Fibroblast of skin of scalp (primary cell): ENCODE data around the gene KCNC1.

ENCODE experiments used
- DNase-seq: peaks from one replicate; pipeline ENCODE4 v3.0.0-alpha.2; 2013

KCNC1 gene

DNA sequence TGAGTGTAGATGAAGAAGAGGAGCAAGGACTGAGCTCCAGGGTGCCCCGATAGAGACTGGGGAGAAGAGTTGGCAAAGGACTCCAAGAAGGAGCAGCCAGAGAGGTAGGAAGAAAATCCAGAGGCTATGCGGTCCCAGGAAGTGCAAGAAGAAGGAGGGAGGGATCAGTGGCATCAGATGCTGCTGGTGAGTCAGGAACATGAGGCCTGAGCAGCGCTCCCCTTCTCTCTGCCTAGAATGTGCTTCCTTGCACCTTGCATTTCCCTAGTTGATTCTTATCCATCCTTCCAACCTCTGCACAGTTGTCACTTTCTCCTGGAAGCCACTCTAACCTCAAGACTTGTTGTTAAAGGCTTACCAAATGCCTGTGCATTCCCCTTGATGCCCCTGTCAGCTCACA is 21.3 kb downstream of the KCNC1 start:
- no peak for DNase-seq

DNA sequence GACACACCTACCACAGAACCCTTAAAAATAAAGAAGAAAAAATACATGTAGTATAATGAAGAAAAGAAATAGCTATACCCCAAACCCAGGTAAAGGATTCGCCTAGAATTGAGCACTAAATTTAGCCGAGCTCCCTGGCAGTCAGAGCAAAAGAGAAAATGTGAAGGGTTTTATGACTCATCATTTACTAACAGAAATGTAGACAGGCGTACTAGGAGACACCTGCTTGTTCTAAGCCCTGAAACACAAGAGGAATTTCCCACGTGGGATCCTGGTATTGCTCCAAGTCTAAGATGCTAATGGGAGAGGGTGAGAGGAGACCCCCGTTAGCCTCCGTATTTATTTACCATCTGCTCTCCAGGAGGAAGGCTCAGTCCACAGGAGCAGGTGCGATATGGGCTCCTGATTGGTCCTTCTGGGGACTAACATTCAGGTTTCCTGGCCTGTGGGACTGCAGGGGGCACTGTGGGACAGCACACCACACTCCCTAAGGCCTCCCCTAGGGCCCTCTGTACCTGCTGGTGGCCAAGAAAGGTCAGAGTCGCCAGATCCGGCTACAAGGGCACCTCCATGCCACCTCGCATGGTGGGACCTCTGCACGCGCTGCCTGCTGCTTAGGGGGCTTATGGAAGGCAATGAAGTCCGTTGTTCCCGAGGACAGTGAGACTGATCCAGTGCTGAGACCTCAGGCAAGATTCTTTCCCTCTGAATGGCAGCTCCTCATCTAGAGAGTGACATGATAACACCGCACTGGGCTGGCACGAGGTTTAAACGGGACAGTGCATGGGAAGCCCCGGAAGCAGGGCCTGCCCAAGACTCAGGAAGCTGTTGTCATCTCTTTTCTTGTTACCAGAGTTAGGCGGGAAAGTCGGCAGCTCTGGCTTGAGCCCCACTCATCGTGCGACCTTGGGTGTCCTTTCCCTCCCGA is 25.8 kb downstream of the KCNC1 start:
- peak; percentile 15 for DNase-seq

DNA sequence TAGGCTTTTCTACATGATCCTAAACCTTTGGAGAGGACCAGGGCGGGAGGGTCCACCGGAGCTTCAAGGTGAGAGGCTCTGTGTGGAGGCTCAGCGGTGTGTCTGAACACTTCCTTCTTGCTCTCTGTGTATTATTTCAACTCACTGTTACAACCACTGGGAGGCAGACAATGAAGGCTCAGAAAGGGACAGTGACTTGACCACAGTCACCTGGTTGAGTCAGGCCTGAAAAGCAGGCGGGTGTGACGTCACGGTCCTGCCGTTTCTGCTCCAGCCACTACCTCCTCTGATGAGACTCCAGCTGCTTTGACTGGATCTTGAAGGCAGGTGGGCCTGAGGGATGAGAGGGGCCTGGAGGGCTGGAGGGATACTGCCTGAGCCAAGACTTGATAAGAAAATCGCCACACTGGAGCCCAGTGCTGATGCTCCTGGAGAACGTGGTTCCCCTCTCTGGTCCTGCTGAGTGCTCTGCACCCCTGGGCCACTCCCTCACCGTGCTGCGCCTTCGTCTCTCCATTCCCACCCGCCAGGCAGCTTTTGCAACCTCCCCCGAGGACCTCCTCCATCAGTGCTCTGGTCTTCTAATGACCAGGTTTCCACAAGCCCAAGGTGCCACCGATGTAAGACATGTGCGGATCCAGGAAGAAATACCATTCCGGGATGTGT is 27.9 kb downstream of the KCNC1 start:
- DNase-seq, result no peak

DNA sequence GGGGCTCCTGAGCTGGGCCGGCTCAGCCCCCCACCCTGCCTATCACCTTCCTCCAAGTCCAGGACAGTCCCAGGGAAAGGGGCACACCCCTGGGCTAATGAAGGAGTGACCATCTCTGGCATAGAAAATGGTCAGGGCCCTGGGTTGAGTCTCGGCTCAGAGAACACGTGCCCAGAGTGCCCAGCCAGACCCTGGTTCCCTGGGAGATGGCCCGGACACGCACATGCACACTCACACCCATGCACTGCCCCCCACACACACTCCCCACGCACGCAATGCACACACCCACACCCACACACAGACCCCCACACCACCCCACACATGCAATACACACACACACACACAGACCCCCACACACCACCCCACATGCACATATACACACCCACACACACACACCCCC is 28.7 kb downstream of the KCNC1 start:
- DNase-seq, result no peak

DNA sequence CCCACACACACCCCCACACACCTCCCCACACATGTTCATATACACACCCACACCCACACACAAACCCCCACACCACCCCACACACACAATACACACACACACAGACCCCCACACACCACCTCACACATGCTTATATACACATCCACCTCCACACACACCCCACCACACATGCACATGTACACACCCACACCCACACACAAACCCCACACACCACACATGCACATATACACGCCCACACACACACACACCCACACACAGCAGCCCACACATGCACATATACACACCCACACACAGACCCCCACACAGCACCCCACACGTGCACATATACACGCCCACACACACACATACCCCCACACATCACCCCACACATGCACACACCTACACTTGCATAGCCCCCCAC is 29.1 kb downstream of the KCNC1 start:
- DNase-seq, result no peak

DNA sequence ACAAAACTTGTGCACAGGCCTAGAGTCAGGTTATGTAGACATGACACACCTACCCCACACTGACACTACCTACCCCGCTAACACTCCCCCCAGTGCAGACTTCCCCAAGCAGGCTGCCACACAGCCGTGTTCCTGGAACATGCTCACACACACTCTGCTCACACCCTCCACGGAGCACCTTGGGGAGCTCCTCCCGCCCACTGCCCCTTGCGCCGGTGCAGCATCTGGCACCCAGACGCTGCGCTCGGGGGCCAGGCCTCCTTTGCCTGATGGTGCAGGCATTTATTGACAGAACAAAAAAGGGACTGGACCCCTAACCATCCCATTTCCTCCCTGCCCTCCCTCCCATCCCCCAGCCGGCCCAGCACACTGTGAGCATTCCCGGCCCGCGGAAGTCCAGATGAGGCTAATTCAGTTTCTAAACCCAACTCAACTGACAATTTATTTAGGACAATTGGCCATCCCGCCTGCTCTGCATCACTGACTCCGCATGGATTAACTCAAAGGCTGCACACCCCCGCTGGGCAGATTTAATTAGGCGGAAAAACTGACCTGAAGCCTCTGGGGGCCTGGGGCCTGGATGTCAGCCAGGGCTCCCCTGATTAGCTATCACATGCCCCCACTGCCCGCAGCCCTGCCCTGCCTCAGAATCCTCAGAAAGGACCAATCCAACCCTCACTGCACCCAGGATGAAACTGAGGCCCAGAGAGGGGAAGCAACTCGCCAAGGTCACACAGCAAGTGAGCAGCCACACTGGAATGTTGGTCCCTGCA is 30.1 kb downstream of the KCNC1 start:
- DNase-seq, result no peak

DNA sequence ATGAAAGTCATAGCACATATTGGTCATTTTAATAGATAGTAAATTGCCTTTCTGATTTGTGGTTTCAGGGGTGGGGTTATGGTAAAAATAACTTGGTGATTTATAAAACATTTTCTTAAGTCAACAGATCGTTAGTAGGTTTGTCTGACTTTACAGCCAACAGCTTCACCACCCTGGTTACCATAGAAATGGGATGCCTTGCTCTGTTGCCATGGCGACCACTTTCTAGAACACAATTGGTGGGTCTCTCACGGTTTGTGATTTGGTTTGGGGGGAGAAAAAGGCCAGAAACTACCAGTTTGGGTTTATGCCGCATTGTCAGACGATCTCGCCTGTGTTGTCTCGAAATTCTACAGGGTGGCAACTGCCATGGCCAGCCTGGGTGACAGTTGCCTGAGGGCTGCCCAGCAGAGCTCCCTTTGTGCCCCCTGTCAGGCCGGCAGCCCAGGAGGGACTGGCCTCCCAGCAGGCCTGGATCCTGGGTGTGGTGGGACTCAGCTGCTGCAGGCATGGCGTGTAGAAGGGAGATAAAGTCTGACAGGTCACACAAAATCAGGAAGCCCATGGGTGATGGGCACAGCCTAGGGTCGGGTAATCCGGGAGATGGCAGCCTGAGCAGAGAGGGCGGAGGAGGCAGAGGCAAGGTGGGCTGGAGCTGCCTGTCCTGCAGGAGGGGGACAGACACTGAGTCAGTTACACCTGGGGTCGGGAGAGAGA is 30.9 kb downstream of the KCNC1 start:
- DNase-seq, result peak; percentile 8

DNA sequence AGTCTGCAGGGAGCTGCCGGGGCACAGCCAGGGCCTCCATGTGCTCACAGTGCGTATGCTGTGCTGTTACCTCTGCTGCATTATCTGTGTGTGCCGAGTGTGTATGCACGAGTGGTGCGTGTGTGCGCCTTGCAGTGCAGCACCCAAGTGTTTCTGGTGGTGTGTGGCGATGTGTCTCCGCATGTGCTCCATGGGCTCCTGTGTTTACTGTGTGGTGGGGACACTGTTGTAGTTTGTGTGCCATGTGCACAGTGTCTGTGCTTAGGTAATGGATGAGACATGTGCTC is 31.4 kb downstream of the KCNC1 start:
- no peak for DNase-seq

DNA sequence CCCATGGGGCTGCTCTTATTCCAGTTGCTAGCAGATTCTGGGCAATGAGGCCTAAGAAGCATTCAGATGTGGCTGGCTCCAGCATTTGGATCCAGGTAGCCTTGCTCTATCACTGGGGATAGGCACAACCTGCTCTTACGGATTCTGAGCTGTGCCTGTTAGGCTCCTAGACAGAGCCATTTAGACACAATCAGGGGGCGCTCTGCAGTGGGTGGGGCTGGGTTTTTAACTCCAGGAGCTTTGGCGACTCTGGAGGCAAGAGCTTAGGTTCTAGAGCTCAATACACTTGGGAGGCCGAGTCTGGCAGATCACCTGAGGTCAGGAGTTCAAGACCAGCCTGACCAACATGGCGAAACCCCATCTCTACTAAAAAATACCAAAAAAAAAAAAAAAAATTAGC is 32.0 kb downstream of the KCNC1 start:
- DNase-seq, result no peak

DNA sequence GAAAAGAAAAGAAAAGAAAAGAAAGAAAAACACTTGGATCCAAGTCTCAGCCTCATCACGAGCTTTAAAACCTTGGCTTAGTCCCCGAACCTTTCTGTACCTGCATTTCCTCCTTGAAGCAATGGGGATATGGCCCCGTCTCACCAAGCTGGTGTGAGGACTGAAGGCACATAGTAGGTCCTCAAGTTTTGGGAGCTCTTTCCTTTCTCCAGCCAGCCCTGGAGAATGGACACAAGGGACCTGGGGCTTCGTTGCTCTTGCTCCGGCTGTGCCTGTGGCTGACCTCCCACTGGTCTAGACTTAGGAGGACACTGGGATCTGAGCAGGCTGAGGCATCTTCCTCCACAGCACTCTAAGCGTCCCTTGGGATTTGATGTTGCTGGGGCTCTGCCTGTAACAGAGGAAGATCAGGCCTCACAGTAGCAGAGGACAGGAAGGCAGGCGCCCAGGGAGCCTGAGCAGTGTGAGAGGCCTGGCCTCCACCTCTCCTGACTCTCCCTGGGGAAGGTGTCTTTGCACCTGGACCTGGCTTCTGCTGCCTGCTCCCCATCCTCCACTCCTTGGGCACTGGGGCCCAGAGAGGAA is 32.8 kb downstream of the KCNC1 start:
- DNase-seq, result peak; percentile 44

DNA sequence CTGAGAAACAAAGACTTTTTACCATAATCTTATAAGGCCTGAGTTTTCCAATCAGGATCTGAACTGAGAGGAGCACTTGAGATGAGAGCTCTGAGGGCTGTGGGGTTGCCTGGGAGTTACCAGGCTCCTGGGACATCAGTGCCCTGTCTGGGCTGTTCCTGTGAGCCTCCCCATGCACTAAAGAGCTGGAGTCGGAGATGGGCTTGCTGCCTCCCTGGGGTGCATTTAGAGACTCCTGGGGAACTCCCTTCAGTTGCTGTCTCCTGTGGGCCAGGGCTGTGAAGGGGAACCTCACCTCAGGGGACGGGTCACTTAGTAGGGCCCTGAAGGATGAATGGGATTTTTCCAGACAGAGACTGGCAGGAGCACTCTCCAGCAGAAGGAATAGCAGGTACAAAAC is 33.3 kb downstream of the KCNC1 start:
- DNase-seq, result no peak

DNA sequence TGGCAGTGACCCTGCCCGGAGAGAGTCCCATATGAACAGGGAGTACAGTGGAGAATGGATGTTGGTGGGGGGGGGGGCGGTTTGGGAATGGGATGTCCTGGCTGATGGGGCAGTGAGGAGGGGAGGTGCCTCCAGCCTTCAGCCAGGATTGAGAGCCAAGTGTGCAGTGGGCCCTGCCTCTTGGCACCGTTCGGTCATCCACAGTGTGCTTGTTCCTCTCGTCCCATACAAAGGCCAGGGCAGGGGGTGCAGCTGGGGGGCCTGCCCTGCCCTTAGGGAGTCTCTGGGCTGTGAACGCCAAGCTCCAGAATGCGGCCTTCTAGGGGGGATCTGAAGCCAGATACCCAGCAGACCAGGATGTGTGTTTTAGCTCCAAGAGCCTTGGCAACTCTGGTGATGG is 34.0 kb downstream of the KCNC1 start:
- DNase-seq, result no peak

DNA sequence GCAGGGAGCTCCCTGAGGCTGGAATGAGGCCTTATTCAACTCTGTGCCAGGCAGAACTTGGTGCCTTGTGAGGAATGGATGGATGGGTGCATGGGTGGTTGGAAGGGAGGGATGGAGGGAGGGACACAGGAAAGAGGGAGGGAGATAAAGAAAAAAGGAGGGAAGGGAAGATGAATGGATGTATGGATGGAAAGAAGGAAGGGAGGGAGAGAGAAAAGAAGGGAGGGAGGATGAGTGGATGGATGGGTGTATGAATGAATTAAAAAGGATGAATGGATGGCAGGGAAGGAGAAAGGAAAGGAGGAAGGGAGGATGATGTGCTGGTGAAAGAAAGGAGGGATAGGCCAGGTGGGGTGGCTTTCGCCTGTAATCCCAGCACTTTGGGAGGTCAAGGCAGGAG is 34.6 kb downstream of the KCNC1 start:
- no peak for DNase-seq

DNA sequence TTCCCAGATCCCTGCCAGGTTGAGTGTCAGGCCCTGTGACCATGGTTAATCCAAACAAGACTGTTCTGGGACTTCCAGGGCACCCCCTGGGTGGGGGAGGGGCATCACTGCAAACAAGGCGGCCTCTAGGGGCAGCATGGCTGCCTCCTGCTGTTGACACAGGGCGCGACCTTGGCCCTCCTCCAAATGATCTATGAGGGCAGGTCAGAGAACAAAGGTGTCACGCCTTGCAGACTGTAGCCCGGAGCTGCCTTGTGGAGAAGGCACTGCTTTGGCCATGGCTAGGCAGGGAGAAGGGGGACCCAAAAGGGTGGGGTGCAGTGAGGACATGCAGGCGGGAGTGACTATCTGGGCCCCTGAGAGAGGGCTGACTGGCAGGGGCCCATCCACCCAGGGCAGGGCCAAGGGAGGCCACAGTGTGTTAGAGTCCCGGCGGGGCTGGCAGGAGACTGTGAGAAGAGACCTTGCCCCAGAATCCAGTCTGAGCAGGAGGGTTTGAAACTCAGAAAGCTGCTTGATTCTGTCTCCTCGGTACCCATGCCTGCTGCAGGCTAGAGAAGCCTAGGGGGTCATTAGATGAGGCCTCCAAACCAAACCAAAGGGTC is 35.6 kb downstream of the KCNC1 start:
- no peak for DNase-seq

DNA sequence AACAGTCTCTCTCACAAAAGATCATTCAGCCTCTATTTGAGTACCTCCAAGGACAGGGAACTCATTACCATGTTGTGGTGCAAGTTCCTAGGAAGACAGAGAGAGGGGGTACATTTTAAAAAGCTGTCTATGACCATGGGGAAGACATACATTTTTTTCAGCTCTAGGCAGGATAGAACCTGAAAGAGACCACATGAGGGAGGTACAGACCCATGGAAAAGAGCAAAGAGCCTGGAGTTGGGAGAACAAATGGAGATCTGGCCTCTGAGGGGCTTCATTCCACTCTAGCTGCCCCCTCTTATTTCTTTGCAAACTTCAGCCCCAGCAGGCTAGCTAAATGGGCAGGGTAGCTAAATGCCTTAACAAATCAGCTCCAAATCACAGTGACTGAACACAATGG is 36.3 kb downstream of the KCNC1 start:
- DNase-seq, result no peak

DNA sequence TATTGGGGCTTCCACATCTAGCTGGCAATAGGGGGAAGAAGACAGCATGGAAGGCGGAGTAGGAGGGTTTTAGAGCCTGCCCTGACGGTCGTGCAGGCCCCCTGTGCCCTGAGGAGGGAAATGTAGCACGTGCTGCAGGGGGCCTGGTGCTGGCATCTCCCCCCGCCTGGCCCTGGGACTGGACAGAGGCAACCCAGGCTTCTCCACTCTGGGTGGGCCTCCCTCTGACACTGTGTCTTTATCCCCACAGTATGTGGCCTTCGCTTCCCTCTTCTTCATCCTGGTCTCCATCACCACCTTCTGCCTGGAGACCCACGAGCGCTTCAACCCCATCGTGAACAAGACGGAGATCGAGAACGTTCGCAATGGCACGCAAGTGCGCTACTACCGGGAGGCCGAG is 36.8 kb downstream of the KCNC1 start:
- no peak for DNase-seq

DNA sequence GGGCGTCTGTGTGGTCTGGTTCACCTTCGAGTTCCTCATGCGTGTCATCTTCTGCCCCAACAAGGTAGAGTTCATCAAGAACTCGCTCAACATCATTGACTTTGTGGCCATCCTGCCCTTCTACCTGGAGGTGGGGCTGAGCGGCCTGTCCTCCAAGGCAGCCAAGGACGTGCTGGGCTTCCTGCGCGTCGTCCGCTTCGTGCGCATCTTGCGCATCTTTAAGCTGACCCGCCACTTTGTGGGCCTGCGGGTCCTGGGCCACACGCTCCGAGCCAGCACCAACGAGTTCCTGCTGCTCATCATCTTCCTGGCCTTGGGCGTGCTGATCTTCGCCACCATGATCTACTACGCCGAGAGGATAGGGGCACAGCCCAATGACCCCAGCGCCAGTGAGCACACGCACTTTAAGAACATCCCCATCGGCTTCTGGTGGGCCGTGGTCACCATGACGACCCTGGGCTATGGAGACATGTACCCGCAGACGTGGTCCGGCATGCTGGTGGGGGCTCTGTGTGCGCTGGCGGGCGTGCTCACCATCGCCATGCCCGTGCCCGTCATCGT is 37.3 kb downstream of the KCNC1 start:
- DNase-seq, result no peak

DNA sequence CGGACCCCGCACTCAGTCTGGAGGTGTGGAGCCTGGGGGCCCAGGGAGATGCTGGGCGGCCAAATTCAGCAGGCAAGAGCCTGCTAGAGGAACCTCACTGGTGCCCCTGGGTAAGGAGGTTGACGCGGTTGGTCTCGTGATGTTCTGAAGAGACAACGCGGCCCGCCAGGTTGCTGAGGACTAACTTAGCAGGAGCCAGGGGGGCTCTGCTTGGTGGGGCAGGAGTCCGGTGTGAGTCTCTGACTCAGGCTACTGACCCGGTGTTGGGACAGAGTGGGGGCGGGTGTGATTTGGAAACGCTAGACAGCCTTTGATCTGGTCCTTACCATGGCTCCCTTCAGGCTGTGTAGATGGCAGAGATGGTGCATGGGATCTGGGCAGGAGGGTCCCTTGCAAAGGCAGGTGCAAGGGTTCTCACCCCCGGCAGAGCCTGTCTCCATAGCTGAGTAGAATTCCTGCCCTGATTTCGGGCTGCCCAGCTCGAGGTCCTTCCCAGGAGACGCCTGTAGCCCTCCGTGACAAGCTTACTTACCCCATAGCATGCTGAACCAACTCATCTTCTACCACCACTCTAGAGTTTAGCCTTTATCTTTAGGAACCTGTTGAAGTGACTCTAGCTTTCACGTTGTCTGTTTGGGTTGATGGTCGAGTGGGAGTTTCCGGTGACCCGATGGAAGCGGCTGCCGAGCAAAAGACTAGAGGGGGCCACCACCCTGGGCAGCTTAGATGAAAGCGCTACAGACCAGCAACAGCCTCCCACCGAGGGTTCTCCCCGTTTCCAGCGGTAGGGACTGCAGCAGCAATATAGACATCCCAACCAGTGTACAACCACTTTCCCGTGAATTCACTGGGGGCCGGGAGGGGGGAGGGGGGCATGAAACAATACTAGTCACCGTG is 38.4 kb downstream of the KCNC1 start:
- DNase-seq, result no peak

DNA sequence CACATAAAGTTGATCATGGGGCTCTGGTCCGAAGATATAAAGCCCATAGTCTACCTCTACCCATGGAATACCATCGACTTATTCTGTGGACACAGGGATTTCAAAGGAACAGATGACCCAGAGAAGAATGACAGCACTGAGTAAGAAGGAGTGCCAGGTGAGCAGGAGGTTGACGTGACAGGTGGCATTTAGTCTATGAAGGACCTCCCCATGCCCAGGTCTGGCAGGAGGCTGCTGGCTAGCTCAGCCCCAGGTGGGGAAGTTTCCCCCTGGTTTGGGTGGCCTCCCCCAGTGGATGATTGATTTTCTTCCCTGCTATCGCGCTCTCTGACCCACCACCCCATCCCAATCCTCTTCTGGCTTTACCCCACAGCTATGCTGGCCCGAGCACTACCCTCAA is 39.1 kb downstream of the KCNC1 start:
- no peak for DNase-seq

DNA sequence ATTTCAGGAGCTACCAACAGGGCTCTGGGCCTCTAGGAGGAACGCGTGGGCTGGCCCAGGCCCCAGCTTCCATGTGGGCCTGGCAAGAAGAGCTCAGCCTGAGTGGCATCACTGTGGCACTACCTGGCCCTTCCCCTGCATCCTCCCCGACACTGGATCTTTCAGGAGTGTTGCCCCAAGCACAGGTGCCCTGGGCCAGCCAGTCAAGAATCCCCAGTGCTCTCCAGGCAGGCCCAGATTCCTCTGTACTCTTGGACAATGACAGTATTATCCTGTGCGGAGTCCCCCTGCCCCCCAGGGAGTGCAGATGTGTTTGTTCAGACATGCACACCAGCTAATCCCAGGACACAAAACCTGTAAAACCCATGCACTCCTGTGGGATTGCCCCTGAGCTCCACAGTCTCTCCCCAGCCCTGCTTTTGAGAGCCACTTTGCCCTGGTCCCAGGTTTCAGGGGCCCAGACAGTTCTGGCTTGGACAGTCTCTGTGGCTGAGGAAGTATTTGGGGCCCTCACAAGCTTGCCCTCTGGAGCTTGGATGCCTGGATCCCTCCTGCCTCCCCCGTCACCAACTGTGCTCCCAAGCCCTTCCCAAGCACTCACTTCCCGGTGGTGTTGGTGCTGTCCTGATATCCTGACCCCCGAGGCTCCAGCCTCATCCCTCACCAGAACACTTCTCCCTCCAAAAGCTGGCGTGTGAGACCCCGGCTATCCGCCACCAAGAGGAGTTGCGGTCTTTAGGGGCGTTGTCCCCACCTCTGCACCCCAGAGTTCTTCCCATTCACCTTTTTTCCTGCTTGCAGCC is 39.9 kb downstream of the KCNC1 start:
- no peak for DNase-seq
